Muscle layer of duodenum (tissue), 2 donors: ENCODE data around the gene MROH7.

Source experiments
- H3K27ac ChIP-seq: one replicate; pipeline ENCODE4 v1.7.0; 2013; ENCODE audit warnings: mild to moderate bottlenecking, low read length
- H3K27me3 ChIP-seq: one replicate; pipeline ENCODE4 v1.7.0; 2013; ENCODE audit warnings: low read depth, mild to moderate bottlenecking, control low read depth, low read length
- H3K36me3 ChIP-seq, 2 donors: one replicate each; pipeline ENCODE4 v1.7.0; 2013; ENCODE audit warnings: low read length in 2 of 2, control low read depth in 1 of 2, mild to moderate bottlenecking in 1 of 2; ENCODE audit not compliant: insufficient read depth in 2 of 2, control insufficient read depth in 1 of 2
- H3K4me1 ChIP-seq, 2 donors: one replicate each; pipeline ENCODE4 v1.7.0; 2013; ENCODE audit warnings: low read length in 2 of 2, mild to moderate bottlenecking in 2 of 2, control low read depth in 1 of 2, moderate library complexity in 1 of 2; ENCODE audit not compliant: insufficient read depth in 2 of 2, control insufficient read depth in 1 of 2
- H3K4me3 ChIP-seq, 2 donors: one replicate each; pipeline ENCODE4 v1.7.0; 2013; ENCODE audit warnings: low read length in 2 of 2, low read depth in 1 of 2, mild to moderate bottlenecking in 1 of 2
- H3K9me3 ChIP-seq, 2 donors: one replicate each; pipeline ENCODE4 v1.7.0; 2013; ENCODE audit warnings: low read length in 2 of 2, control low read depth in 1 of 2, mild to moderate bottlenecking in 1 of 2; ENCODE audit not compliant: control insufficient read depth in 1 of 2
- donor health status: healthy.

MROH7 gene

GRCh38 chr1:54603241-54603640, 38.3 kb upstream of the MROH7 start:
- peaks cover 19 to 59% of the 10 kb centered on the region in 2 donors for H3K36me3 ChIP-seq
- H3K9me3 ChIP-seq, result no peaks in the 10 kb centered on the region
- H3K27me3 ChIP-seq, result no peaks in the 10 kb centered on the region
- no peaks in the 10 kb centered on the region for H3K4me1 ChIP-seq
- H3K27ac ChIP-seq, result no peak overlapping the region
- no peak overlapping the region for H3K4me3 ChIP-seq

- peaks cover 20 to 60% of the 10 kb centered on the region in 2 donors for H3K36me3 ChIP-seq
These were observed 37.5 kb upstream of the MROH7 start for GRCh38 chr1:54604051-54604450.

GRCh38 chr1:54604572-54605370, 36.8 kb upstream of the MROH7 start:
- H3K27me3 ChIP-seq, result no peaks in the 10 kb centered on the region
- H3K36me3 ChIP-seq, result peaks cover 15 to 55% of the 10 kb centered on the region in 2 donors
- no peak overlapping the region for H3K4me3 ChIP-seq
- no peaks in the 10 kb centered on the region for H3K9me3 ChIP-seq
- no peak overlapping the region for H3K27ac ChIP-seq
- no peaks in the 10 kb centered on the region for H3K4me1 ChIP-seq

More at GRCh38 chr1:54604051-54604450, 37.5 kb upstream of the MROH7 start:
- H3K9me3 ChIP-seq, result no peaks in the 10 kb centered on the region
- H3K27me3 ChIP-seq, result no peaks in the 10 kb centered on the region
- H3K4me1 ChIP-seq, result no peaks in the 10 kb centered on the region
- H3K4me3 ChIP-seq, result no peak overlapping the region
- no peak overlapping the region for H3K27ac ChIP-seq

GRCh38 chr1:54606096-54606989, 35.2 kb upstream of the MROH7 start:
- H3K36me3 ChIP-seq, result peaks cover 10 to 41% of the 10 kb centered on the region in 2 donors
- no peak overlapping the region for H3K27ac ChIP-seq
- no peaks in the 10 kb centered on the region for H3K4me1 ChIP-seq
- H3K4me3 ChIP-seq, result no peak overlapping the region
- no peaks in the 10 kb centered on the region for H3K9me3 ChIP-seq
- H3K27me3 ChIP-seq, result no peaks in the 10 kb centered on the region

GRCh38 chr1:54606990-54607325, 34.6 kb upstream of the MROH7 start:
- H3K9me3 ChIP-seq, result no peaks in the 10 kb centered on the region
- H3K27ac ChIP-seq, result no peak overlapping the region

GRCh38 chr1:54607821-54608565, 33.6 kb upstream of the MROH7 start:
- Histone ChIP-seq H3K9me3 (no peaks in the 10 kb centered on the region), H3K36me3 (peaks cover 10 to 30% of the 10 kb centered on the region in 2 donors), H3K27ac (no peak overlapping the region), H3K4me3 (no peak overlapping the region), H3K4me1 (no peaks in the 10 kb centered on the region), H3K27me3 (no peaks in the 10 kb centered on the region)

More at GRCh38 chr1:54606990-54607325, 34.6 kb upstream of the MROH7 start:
- no peaks in the 10 kb centered on the region for H3K4me1 ChIP-seq
- H3K4me3 ChIP-seq, result no peak overlapping the region
- peaks cover 10 to 35% of the 10 kb centered on the region in 2 donors for H3K36me3 ChIP-seq
- no peaks in the 10 kb centered on the region for H3K27me3 ChIP-seq

- Histone ChIP-seq H3K36me3 (peaks cover 10 to 27% of the 10 kb centered on the region in 2 donors), H3K9me3 (no peaks in the 10 kb centered on the region), H3K27ac (no peak overlapping the region), H3K27me3 (no peaks in the 10 kb centered on the region), H3K4me1 (no peaks in the 10 kb centered on the region), H3K4me3 (no peak overlapping the region)
These were observed 32.9 kb upstream of the MROH7 start for GRCh38 chr1:54608566-54609230.

- Histone ChIP-seq H3K36me3 (peaks cover 10 to 21% of the 10 kb centered on the region in 2 donors), H3K4me1 (no peaks in the 10 kb centered on the region), H3K4me3 (no peak overlapping the region)
These were observed 32.2 kb upstream of the MROH7 start for GRCh38 chr1:54609301-54609921.

GRCh38 chr1:54610048-54610447, 31.5 kb upstream of the MROH7 start:
- peaks cover 7 to 16% of the 10 kb centered on the region in 2 donors for H3K36me3 ChIP-seq
- no peak overlapping the region for H3K4me3 ChIP-seq
- no peaks in the 10 kb centered on the region for H3K27me3 ChIP-seq
- no peaks in the 10 kb centered on the region for H3K4me1 ChIP-seq
- H3K9me3 ChIP-seq, result no peaks in the 10 kb centered on the region
- no peak overlapping the region for H3K27ac ChIP-seq

More at GRCh38 chr1:54609301-54609921, 32.2 kb upstream of the MROH7 start:
- no peaks in the 10 kb centered on the region for H3K27me3 ChIP-seq
- H3K27ac ChIP-seq, result no peak overlapping the region
- no peaks in the 10 kb centered on the region for H3K9me3 ChIP-seq
